GM13976 (cell line): ENCODE results near the gene RAB6A.
"Not testable (repeated sequence)": the region's sequence is repeated elsewhere in the genome, so short reads cannot be mapped to it uniquely, and the experiment has no call there.

Experiments used
- DNase-seq: peaks from one replicate; pipeline ENCODE4 v3.0.0; 2012; ENCODE audit warnings: low spot score
- CTCF ChIP-seq: IDR thresholded peaks from 2 replicates; pipeline ENCODE4 v1.5.1; 2012; ENCODE audit warnings: borderline replicate concordance, mild to moderate bottlenecking; ENCODE audit not compliant: insufficient read depth; ENCODE audit errors: extremely low read depth, missing control alignments, control extremely low read depth
- in situ Hi-C: fragments of 300-500 bp; cut with MboI; formaldehyde crosslinking; loops from one replicate; pipeline ENCODE4 v1.12.0; 2022; ENCODE audit warnings: low sequenced_read_pairs, mixed read lengths, inconsistent platforms; ENCODE audit not compliant: unreplicated experiment

The RAB6A gene

GRCh38 chr11:73784734-73785133 is 23.9 kb upstream of the RAB6A start:
- TF ChIP-seq CTCF = no peak
- in situ Hi-C loops = no loop called here
- DNase-seq = no peak

GRCh38 chr11:73784080-73784634 is 23.3 kb upstream of the RAB6A start:
- DNase-seq = no peak
- in situ Hi-C loops = no loop called here
- no peak for TF ChIP-seq CTCF

GRCh38 chr11:73783483-73784020 is 22.7 kb upstream of the RAB6A start:
- in situ Hi-C loops = no loop called here
- TF ChIP-seq CTCF = no peak
- DNase-seq = no peak

GRCh38 chr11:73781303-73781702 is 20.4 kb upstream of the RAB6A start:
- DNase-seq = no peak
- in situ Hi-C loops = no loop called here
- no peak for TF ChIP-seq CTCF

GRCh38 chr11:73779084-73779902 is 18.4 kb upstream of the RAB6A start:
- DNase-seq = peak; percentile 97
- in situ Hi-C loops = no loop called here
- no peak for TF ChIP-seq CTCF

- in situ Hi-C loops, DNase-seq: not testable (repeated sequence)
Observed at GRCh38 chr11:73770811-73771210, 9.9 kb upstream of the RAB6A start.

GRCh38 chr11:73766763-73767162 is 5.9 kb upstream of the RAB6A start:
- TF ChIP-seq CTCF = no peak
- in situ Hi-C loops = no loop called here
- no peak for DNase-seq
